Subcutaneous abdominal adipose tissue (tissue), 5 donors: ENCODE data around the gene PRPF31.
"Not testable (repeated sequence)": the region's sequence is repeated elsewhere in the genome, so short reads cannot be mapped to it uniquely, and the experiment has no call there.

ENCODE experiments used
- H3K27ac ChIP-seq: one replicate; pipeline ENCODE4 v1.7.0; 2013; ENCODE audit warnings: low read depth, mild to moderate bottlenecking, inconsistent platforms, low read length, moderate library complexity
- H3K27me3 ChIP-seq, 5 donors: one replicate each; pipeline ENCODE4 v1.7.0; 2013; ENCODE audit warnings: low read length in 5 of 5, inconsistent platforms in 1 of 5; ENCODE audit not compliant: control insufficient read depth in 5 of 5, insufficient read depth in 4 of 5
- H3K36me3 ChIP-seq, 5 donors: one replicate each; pipeline ENCODE4 v1.7.0; 2013; ENCODE audit warnings: low read length in 5 of 5; ENCODE audit not compliant: control insufficient read depth in 5 of 5, insufficient read depth in 5 of 5
- H3K4me1 ChIP-seq, 5 donors: one replicate each; pipeline ENCODE4 v1.7.0; 2013; ENCODE audit warnings: low read length in 5 of 5, mild to moderate bottlenecking in 3 of 5, moderate library complexity in 1 of 5; ENCODE audit not compliant: control insufficient read depth in 5 of 5, insufficient read depth in 5 of 5
- H3K4me3 ChIP-seq, 5 donors: one replicate each; pipeline ENCODE4 v1.7.0; 2013; ENCODE audit warnings: low read length in 5 of 5, low read depth in 1 of 5
- H3K9ac ChIP-seq, 5 donors: one replicate each; pipeline ENCODE4 v1.7.0; 2013; ENCODE audit warnings: low read length in 5 of 5, mild to moderate bottlenecking in 4 of 5, moderate library complexity in 3 of 5
- H3K9me3 ChIP-seq, 5 donors: one replicate each; pipeline ENCODE4 v1.7.0; 2013; ENCODE audit warnings: low read length in 5 of 5; ENCODE audit not compliant: control insufficient read depth in 5 of 5
- donor health status: healthy.
- donor health status: healthy.
- donor health status: healthy.
- donor health status: healthy.
- donor health status: healthy.

Gene PRPF31

DNA sequence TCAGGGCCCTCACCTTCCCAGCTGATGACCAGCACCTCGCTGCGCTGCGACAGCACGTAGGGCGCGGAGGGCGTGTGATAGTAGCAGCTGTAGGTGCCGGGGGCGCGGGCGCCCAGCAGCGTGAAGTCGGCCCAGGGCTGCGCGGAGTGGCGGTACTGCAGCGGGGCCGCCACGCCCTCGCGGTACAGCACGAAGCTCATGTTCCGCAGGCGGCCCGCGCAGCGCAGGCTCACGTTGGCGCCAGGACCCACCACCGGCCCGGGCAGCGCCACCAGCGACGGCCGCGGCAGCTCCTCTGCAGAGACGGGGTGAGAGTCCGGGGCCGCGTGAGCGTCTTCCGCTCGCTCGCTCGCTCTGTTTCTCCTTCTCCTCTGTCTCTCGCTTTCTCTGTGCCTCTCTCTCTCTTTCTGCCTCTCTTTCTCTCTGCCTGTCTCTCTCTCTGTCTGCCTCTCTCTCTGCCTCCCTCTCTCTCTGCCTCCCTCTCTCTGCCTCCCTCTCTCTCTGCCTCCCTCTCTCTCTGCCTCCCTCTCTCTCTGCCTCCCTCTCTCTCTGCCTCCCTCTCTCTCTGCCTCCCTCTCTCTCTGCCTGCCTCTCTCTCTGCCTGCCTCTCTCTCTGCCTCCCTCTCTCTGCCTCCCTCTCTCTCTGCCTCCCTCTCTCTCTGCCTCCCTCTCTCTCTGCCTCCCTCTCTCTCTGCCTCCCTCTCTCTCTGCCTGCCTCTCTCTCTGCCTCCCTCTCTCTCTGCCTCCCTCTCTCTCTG, 19.5 kb upstream of the PRPF31 start:
- H3K36me3 ChIP-seq, H3K9me3 ChIP-seq, H3K27ac ChIP-seq: not testable (repeated sequence)
- Histone ChIP-seq H3K4me1 (peaks cover 0 to 17% (median 13%) of the 10 kb centered on the region in 5 donors), H3K4me3 (peak overlapping the region; percentile 53 to 62 (median 59)), H3K9ac (peak overlapping the region in 3 of 5 donors; percentile 39 to 56 (median 51)), H3K27me3 (peaks cover 8 to 16% (median 15%) of the 10 kb centered on the region in 5 donors)

DNA sequence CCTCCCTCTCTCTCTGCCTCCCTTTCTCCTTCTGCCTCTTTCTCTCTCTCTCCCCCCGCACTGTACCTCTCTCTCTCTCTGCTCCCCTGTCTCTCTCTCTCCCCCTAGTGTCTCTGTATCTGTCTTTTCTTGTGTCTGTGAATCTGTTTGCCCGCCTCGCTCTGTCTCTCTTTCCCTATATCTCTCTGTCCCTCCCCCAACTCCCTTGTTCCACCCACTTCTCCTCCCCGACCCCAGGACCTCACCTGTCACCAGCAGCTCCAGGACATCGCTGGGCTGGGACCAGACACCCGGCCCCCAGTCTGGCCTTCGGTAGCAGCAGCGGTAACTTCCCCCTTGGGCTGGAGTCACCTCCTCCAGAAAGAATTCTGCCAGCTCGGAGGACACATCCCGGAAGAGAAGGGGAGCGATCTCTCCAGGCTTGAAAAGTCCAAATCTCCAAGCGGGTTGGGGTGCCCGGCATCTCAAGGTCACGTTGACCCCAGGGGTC, 18.9 kb upstream of the PRPF31 start:
- Histone ChIP-seq H3K4me3 (peak overlapping the region; percentile 37 to 59 (median 42)), H3K9ac (peak overlapping the region in 3 of 5 donors; percentile 33 to 64 (median 42)), H3K9me3 (no peaks in the 10 kb centered on the region), H3K4me1 (peaks cover 0 to 17% (median 13%) of the 10 kb centered on the region in 5 donors), H3K27ac (peak overlapping the region; percentile 10), H3K27me3 (peaks cover 8 to 16% (median 15%) of the 10 kb centered on the region in 5 donors), H3K36me3 (no peaks in the 10 kb centered on the region)

- H3K4me3 ChIP-seq, result no peak overlapping the region
- no peaks in the 10 kb centered on the region for H3K9me3 ChIP-seq
- peaks cover 8 to 16% (median 14%) of the 10 kb centered on the region in 5 donors for H3K27me3 ChIP-seq
- no peaks in the 10 kb centered on the region for H3K36me3 ChIP-seq
- no peak overlapping the region for H3K27ac ChIP-seq
- peaks cover 2 to 33% (median 25%) of the 10 kb centered on the region in 5 donors for H3K4me1 ChIP-seq
- H3K9ac ChIP-seq, result no peak overlapping the region
Measured at GRCh38 chr19:54099190-54099902, 16.2 kb upstream of the PRPF31 start.

DNA sequence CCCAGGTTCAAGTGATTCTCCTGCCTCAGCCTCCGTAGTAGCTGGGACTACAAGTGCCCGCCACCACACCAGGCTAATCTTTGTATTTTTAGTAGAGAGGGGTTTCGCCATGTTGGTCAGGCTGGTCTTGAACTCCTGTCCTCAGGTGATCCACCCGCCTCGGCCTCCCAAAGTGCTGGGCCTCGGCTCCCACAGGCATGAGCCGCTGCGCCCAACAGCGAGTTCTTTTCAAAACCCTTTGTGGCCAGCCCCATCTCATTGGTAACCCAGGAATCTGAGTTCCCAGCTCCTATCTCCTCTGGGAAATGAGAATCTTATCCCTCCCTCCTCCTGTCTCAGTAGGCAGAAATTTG, 15.7 kb upstream of the PRPF31 start:
- peaks cover 4 to 15% (median 11%) of the 10 kb centered on the region in 5 donors for H3K27me3 ChIP-seq
- not testable (repeated sequence) for H3K9me3 ChIP-seq, H3K27ac ChIP-seq, H3K4me3 ChIP-seq, H3K36me3 ChIP-seq, H3K9ac ChIP-seq
- peaks cover 2 to 33% (median 25%) of the 10 kb centered on the region in 5 donors for H3K4me1 ChIP-seq

DNA sequence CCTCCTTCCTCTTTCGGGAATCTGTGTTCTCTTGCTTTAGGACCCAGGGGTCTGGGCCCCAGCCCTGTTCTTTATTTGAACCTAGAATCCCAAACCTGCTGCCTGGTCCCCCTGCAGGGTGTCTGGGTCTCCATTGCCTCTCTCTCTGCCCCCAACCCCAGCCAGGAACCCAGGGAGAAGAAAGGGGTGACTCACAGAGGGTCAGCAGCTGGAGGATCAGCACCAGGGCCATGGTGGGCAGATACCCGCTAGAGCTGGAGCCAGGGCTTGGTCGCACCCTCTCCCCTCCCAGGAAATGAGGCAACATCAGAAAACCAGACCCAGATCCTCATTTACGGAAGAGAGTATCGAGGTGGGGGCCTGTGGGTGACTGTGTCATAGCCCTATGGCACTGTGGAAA, 15.0 kb upstream of the PRPF31 start, which contains the start of gene OSCAR:
OSCAR (minus strand) TSS at position 243 of the 400 bp plus-strand sequence; CDS start at position 232, 11 bp downstream.
- H3K36me3 ChIP-seq, result peaks cover 0 to 3% (median 2%) of the 10 kb centered on the region in 5 donors
- H3K9me3 ChIP-seq, result no peaks in the 10 kb centered on the region
- H3K9ac ChIP-seq, result no peak within 1 kb of the TSS
- no peak within 1 kb of the TSS for H3K27ac ChIP-seq
- H3K27me3 ChIP-seq, result peaks cover 0 to 14% (median 6%) of the 10 kb centered on the region in 5 donors
- H3K4me3 ChIP-seq, result no peak within 1 kb of the TSS
- peaks cover 2 to 31% (median 24%) of the 10 kb centered on the region in 5 donors for H3K4me1 ChIP-seq

DNA sequence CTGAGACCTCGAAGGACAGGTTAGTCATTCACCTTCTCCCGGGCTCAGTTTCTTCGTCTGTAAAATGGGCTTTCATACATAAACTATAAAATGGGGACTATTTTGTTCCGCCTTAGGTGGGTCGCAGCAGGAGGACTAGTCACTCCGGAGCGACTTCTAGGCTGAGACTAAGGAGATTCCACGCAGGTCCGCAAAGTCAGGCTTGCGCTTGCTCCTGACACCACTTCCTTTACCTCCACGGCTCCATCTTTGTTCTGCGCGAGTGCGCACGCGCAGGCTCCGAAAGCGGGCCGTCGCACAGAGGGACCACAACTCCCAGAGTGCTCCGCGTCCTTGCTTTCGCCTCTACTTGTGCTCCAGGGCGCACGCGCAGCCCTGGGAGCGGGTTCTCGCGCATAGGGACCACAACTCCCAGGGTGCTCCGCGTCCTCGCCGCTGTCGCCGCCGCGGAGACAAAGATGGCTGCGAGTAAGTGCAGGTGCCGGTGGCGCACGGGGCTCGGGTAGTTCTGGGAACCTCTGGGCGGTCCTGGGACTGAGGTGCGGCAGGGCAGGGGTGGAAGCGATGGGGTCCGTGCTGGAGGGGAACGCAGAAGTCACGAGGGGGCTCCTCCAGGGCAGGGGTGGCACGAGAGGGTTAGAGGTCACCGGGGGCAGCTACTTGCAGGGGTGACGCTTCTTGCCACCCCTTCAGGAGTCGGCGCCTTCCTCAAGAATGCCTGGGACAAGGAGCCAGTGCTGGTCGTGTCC, 13.0 kb upstream of the PRPF31 start, which contains the start of gene NDUFA3:
NDUFA3 (plus strand) TSS at position 435 of the 749 bp plus-strand sequence; CDS start at position 459, 24 bp downstream.
- Histone ChIP-seq H3K4me1 (peaks cover 2 to 16% (median 13%) of the 10 kb centered on the region in 5 donors), H3K9me3 (no peaks in the 10 kb centered on the region), H3K36me3 (peaks cover 0 to 23% (median 20%) of the 10 kb centered on the region in 5 donors), H3K27me3 (peaks cover 0 to 3% (median 0%) of the 10 kb centered on the region in 5 donors), H3K4me3 (peak within 1 kb of the TSS; percentile 79 to 100 (median 94)), H3K9ac (peak within 1 kb of the TSS; percentile 54 to 92 (median 73)), H3K27ac (peak within 1 kb of the TSS; percentile 67)

DNA sequence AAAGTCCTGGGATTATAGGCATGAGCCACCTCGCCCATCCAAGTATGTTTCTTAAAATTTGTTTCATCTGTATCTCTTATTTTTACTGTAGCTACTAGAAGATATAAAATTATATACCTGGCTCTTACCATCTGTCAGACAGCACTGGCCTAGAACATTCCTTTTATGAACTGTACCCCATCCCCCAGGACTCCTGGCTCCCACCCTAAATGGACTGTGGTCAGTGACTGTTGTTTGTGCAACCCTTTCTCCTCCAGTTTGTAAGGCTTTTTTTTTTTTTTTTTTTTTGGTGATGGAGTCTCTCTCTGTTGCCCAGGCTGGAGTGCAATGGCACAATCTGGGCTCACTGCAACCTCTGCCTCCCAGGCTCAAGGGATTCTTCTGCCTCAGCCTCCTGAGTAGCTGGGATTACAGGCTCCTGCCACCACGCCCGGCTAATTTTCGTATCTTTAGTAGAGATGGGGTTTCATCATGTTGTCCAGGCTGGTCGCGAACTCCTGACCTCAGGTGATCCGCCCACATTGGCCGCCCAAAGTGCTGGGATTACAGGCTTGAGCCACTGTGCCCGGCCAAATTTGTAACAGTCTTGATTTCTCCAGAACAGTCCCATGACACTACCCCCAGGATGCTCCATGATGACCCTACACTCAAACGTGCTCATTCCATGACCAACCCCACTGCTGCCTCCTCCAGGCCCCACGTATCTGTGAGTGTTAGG, 10.4 kb upstream of the PRPF31 start:
- H3K9me3 ChIP-seq, result no peaks in the 10 kb centered on the region
- no peak overlapping the region for H3K27ac ChIP-seq
- no peak overlapping the region for H3K9ac ChIP-seq
- peaks cover 2 to 16% (median 13%) of the 10 kb centered on the region in 5 donors for H3K4me1 ChIP-seq
- no peaks in the 10 kb centered on the region for H3K27me3 ChIP-seq
- H3K36me3 ChIP-seq, result peaks cover 0 to 49% (median 44%) of the 10 kb centered on the region in 5 donors
- no peak overlapping the region for H3K4me3 ChIP-seq

GRCh38 chr19:54105796-54106195, 9.8 kb upstream of the PRPF31 start:
- no peak overlapping the region for H3K9ac ChIP-seq
- peaks cover 2 to 16% (median 13%) of the 10 kb centered on the region in 5 donors for H3K4me1 ChIP-seq
- no peaks in the 10 kb centered on the region for H3K27me3 ChIP-seq
- H3K36me3 ChIP-seq, result peaks cover 0 to 55% (median 49%) of the 10 kb centered on the region in 5 donors
- H3K4me3 ChIP-seq, result no peak overlapping the region
- no peak overlapping the region for H3K27ac ChIP-seq
- no peaks in the 10 kb centered on the region for H3K9me3 ChIP-seq

DNA sequence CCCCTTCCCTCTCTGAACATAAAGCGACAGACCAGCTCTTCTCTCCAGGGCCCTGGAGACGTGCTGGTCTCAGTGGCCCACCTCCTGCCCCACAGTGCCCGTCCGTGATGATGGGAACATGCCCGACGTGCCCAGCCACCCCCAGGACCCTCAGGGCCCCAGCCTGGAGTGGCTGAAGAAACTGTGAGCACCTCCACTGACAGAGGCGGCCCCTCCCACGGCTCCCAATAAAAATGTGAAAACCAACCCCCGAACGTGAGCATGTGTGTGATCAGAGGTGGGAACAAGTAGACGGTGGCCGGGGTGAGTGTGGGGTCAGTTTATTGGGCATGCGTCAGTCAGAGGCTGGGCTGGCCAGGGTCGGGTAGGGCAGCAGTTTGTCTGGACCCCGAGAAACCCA, 8.8 kb upstream of the PRPF31 start:
- Histone ChIP-seq H3K9me3 (no peaks in the 10 kb centered on the region), H3K9ac (no peak overlapping the region), H3K27me3 (no peaks in the 10 kb centered on the region), H3K4me3 (no peak overlapping the region), H3K4me1 (peaks cover 2 to 16% (median 13%) of the 10 kb centered on the region in 5 donors), H3K27ac (no peak overlapping the region), H3K36me3 (peaks cover 0 to 58% (median 53%) of the 10 kb centered on the region in 5 donors)
